CD8-positive, alpha-beta memory T cell (primary cell): ENCODE measurements around the gene CTSH. TPM values are rescaled to one million over a fixed set of nuclear protein-coding genes. Genes with fewer than 3 reads are reported as not detected.
A peak's percentile ranks its signal among the peaks of the same experiment; 100 is the strongest.

Experiments used
- CTCF ChIA-PET: fragments of 350-600 bp; sonication (Branson Sonifier 250); formaldehyde crosslinking; loops from one replicate; lab custom pipeline; 2021; ENCODE audit warnings: antibody characterized with exemption; lab: Charles Lee
- POLR2A ChIA-PET: fragments of 350-600 bp; sonication (Branson Sonifier 250); formaldehyde crosslinking; loops from one replicate; lab custom pipeline; 2021; ENCODE audit warnings: antibody characterized with exemption; lab: Charles Lee
- DNase-seq, 5 donors: peaks; one replicate each; pipeline versions ENCODE4 v3.0.0 to v3.0.0-alpha.2; 2020 to 2022; ENCODE audit warnings: mixed read lengths in 1 of 5
- H3K27ac ChIP-seq: one replicate; pipeline ENCODE4 v1.7.0; 2013; ENCODE audit warnings: low read depth, mild to moderate bottlenecking, low read length, moderate library complexity
- H3K27me3 ChIP-seq: 2 replicates; pipeline ENCODE4 v1.7.0; 2013; ENCODE audit warnings: low read length, mild to moderate bottlenecking; ENCODE audit not compliant: insufficient read depth, poor library complexity, severe bottlenecking
- H3K36me3 ChIP-seq: 2 replicates; pipeline ENCODE4 v1.7.0; 2013; ENCODE audit warnings: mild to moderate bottlenecking, low read length, moderate library complexity; ENCODE audit not compliant: insufficient read depth
- H3K4me1 ChIP-seq: 2 replicates; pipeline ENCODE4 v1.7.0; 2013; ENCODE audit warnings: mild to moderate bottlenecking, low read length, moderate library complexity; ENCODE audit not compliant: insufficient read depth
- H3K4me3 ChIP-seq: 2 replicates; pipeline ENCODE4 v1.7.0; 2013; ENCODE audit warnings: mild to moderate bottlenecking, low read length
- H3K9me3 ChIP-seq: 2 replicates; pipeline ENCODE4 v1.7.0; 2013; ENCODE audit warnings: mild to moderate bottlenecking, low read length
- H3K27ac Mint-ChIP-seq, 8 donors: one replicate each; pipeline ENCODE4 v1.8.0; 2020 to 2021; ENCODE audit warnings: mixed read lengths in 8 of 8, mild to moderate bottlenecking in 6 of 8, inconsistent platforms in 3 of 8, moderate library complexity in 3 of 8
- H3K27me3 Mint-ChIP-seq, 2 donors: one replicate each; pipeline ENCODE4 v1.8.0; 2020 to 2021; ENCODE audit warnings: mixed read lengths in 2 of 2, mild to moderate bottlenecking in 1 of 2, moderate library complexity in 1 of 2
- H3K36me3 Mint-ChIP-seq, 3 donors: one replicate each; pipeline ENCODE4 v1.8.0; 2020 to 2021; ENCODE audit warnings: mixed read lengths in 3 of 3, inconsistent platforms in 1 of 3, mild to moderate bottlenecking in 1 of 3
- H3K4me1 Mint-ChIP-seq, 3 donors: one replicate each; pipeline ENCODE4 v1.8.0; 2020 to 2021; ENCODE audit warnings: mixed read lengths in 3 of 3, inconsistent platforms in 1 of 3, mild to moderate bottlenecking in 1 of 3
- H3K4me3 Mint-ChIP-seq, 7 donors: one replicate each; pipeline ENCODE4 v1.8.0; 2020 to 2021; ENCODE audit warnings: mixed read lengths in 7 of 7, mild to moderate bottlenecking in 6 of 7, moderate library complexity in 4 of 7, inconsistent platforms in 2 of 7
- H3K9me3 Mint-ChIP-seq, 5 donors: one replicate each; pipeline ENCODE4 v1.8.0; 2020 to 2022; ENCODE audit warnings: mixed read lengths in 5 of 5, mild to moderate bottlenecking in 3 of 5, moderate library complexity in 2 of 5, inconsistent platforms in 1 of 5
- polyA plus RNA-seq: library from polyadenylated mRNA; unstranded; fragments of 300-500 nt; fragmentation: Illumina TruSeq; gene quantifications from one replicate; pipeline ENCODE4 v1.2.3, GENCODE V29; 2021
- total RNA-seq, 2 experiments: library from RNA; stranded (reverse); gene quantifications; one replicate each; pipeline ENCODE4 v1.2.3, GENCODE V29; 2021

Gene CTSH
- total and polyA plus RNA-seq, 3 experiments from 2014 or later, result 8.1 to 68.7 (median 9.8) TPM

DNA sequence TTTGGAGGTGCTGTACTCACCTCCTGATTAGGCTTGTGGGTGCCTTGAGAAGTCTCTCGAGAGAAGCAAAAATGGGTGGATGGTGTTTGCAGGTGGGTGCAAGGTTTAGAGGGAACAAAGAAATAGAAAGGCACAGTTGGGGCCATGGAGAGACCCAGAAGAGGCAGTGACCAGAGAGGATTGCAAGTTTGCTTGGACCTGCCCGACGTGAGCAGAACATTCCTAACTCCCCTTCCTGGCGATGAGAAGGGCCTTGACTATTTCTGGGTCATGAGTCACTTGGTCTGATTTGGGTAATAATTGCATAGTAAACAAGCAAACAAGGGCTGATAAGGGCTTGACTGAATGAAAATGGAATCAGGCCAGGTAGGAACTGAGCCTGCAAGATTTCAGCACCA is 7.0 kb upstream of the CTSH start:
- Mint-ChIP-seq H3K27me3 (peaks cover 0 to 5% of the 10 kb centered on the region in 2 donors), H3K9me3 (no peaks in the 10 kb centered on the region), H3K4me3 (no peak overlapping the region), H3K36me3 (no peaks in the 10 kb centered on the region), H3K4me1 (peaks cover 3 to 8% (median 4%) of the 10 kb centered on the region in 3 donors), H3K27ac (peak overlapping the region in 2 of 8 donors; percentile 3 to 15)
- H3K9me3 ChIP-seq, result no peaks in the 10 kb centered on the region
- no peaks in the 10 kb centered on the region for H3K4me1 ChIP-seq
- H3K27ac ChIP-seq, result no peak overlapping the region
- H3K27me3 ChIP-seq, result no peaks in the 10 kb centered on the region
- ChIA-PET POLR2A (no interaction called here), CTCF (no interaction called here)
- no peaks in the 10 kb centered on the region for H3K36me3 ChIP-seq
- DNase-seq, result no peak
- H3K4me3 ChIP-seq, result no peak overlapping the region

DNA sequence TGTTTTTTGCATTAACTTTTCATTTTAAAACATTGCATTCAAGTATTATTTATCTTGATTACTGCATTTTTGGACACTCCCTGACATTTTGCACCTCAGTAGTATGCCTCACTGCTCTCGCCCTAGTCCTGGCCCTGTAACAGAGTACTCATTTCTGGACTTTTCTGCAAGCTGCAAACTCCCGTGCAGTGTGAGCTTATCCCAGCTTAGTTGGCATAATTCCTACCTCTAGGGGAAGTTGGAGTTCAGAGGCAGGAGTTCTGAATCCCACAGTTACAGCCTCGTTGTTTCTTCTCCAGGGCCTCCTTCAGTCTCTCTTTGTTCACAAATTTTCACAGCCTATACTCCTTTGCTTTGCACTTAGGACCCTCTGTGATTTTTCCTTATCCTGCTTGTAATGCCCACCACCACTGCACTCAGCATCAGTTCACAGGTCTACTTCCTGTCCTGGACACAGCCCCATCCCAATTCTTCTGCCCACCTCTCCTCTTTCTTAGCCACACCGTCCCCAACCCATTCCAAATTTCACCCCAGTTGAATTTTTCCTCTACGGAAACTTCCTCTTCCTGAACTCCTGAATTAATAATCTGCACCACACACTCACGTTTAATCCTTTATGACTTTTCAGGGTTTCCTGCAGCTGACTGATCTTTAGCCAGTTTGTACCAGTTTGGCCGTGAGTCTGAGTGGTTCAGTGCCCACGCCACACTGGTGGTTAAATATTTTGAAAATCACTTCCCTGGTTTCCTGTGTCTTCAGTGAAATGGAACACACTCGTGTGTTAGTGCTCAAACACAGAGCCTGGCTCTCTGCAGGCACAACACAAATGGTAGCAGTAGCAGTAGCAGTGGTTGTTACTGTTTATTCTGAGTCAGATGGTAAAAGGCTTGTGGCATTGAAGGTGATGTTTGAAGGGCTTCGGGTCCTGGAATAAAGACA is 6.3 kb upstream of the CTSH start:
- Mint-ChIP-seq H3K36me3 (no peaks in the 10 kb centered on the region), H3K27ac (peak overlapping the region in 3 of 8 donors; percentile 0 to 25 (median 23)), H3K4me3 (no peak overlapping the region), H3K27me3 (peaks cover 0 to 5% of the 10 kb centered on the region in 2 donors), H3K4me1 (peaks cover 3 to 8% (median 6%) of the 10 kb centered on the region in 3 donors), H3K9me3 (no peaks in the 10 kb centered on the region)
- Histone ChIP-seq H3K36me3 (no peaks in the 10 kb centered on the region), H3K27ac (no peak overlapping the region), H3K9me3 (no peaks in the 10 kb centered on the region), H3K27me3 (no peaks in the 10 kb centered on the region), H3K4me3 (no peak overlapping the region), H3K4me1 (no peaks in the 10 kb centered on the region)
- no peak for DNase-seq
- ChIA-PET CTCF (no interaction called here), POLR2A (no interaction called here)

DNA sequence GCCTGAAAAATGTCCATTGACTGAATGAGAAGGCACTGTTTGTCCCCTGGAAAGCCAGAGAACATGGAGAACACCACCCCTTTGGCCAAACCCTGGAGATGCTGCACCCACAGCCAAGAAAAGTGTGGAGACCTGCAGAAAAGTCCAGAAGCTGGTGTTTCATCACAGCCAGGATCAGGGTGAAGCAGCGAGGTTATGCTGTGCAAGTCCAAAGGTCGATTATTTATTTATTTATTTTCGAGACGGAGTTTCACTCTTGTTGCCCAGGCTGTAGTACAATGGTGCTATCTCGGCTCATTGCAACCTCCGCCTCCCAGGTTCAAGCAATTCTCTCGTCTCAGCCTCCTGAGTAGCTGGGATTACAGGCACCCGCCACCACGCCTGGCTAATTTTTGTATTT is 5.5 kb upstream of the CTSH start:
- ChIA-PET POLR2A (no interaction called here), CTCF (no interaction called here)
- Histone ChIP-seq H3K9me3 (no peaks in the 10 kb centered on the region), H3K36me3 (no peaks in the 10 kb centered on the region), H3K27me3 (no peaks in the 10 kb centered on the region), H3K4me3 (no peak overlapping the region), H3K4me1 (no peaks in the 10 kb centered on the region), H3K27ac (no peak overlapping the region)
- Mint-ChIP-seq H3K9me3 (no peaks in the 10 kb centered on the region), H3K27me3 (peaks cover 0 to 5% of the 10 kb centered on the region in 2 donors), H3K27ac (no peak overlapping the region), H3K4me1 (peaks cover 3 to 8% (median 7%) of the 10 kb centered on the region in 3 donors), H3K4me3 (no peak overlapping the region), H3K36me3 (no peaks in the 10 kb centered on the region)
- DNase-seq, result no peak

DNA sequence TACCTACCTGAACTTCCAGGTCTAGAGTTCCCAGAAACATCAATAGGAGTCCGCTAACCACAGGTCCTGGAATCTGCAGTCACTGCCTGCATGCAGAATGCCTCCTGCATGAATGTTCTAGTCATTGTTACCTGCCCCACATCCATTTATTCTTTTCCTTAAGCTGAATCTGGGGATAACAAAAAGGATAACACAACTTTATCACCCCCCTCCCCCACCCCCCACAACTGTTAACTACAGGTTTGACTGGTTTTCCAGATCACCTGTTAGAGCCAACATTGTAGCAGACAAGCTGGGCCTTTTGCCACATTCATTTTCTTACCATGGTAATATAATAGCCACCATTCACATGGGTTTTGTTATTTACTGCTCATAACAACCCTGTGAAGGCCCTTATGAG is 4.6 kb upstream of the CTSH start:
- no peaks in the 10 kb centered on the region for H3K9me3 ChIP-seq
- H3K36me3 ChIP-seq, result no peaks in the 10 kb centered on the region
- POLR2A ChIA-PET, result no interaction called here
- H3K4me1 Mint-ChIP-seq, result peaks cover 6 to 11% (median 11%) of the 10 kb centered on the region in 3 donors
- H3K27ac ChIP-seq, result no peak overlapping the region
- H3K4me1 ChIP-seq, result peaks cover 2% of the 10 kb centered on the region
- H3K27me3 ChIP-seq, result no peaks in the 10 kb centered on the region
- H3K9me3 Mint-ChIP-seq, result no peaks in the 10 kb centered on the region
- no peaks in the 10 kb centered on the region for H3K36me3 Mint-ChIP-seq
- no peak overlapping the region for H3K4me3 ChIP-seq
- DNase-seq, result no peak
- peaks cover 0 to 5% of the 10 kb centered on the region in 2 donors for H3K27me3 Mint-ChIP-seq
- H3K4me3 Mint-ChIP-seq, result no peak overlapping the region
- CTCF ChIA-PET, result no interaction called here
- H3K27ac Mint-ChIP-seq, result peak overlapping the region in 1 of 8 donors; percentile 35

DNA sequence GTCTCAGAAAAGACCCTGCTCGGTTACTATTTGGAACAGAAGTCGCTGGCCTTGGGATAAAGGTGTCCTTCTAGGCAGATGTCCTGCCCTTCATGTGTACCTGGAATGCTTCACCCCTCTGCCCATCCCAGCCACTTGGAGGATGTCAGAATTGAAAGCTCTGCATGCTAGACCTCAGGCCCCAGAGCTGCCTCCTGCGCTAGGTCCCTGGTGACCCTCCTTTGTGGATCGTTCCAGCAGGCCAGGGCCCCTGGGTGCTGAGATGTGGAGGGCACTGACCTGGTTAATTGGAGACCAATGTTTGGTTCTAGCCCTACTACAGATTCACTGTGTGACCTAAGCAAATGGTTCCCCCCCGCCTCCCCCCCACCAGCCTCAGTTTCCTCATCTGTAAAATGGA is 2.7 kb upstream of the CTSH start:
- ChIA-PET CTCF (interaction anchor here (1.0 kb wide), 1 partner anchor 14 kb away, joined by 3 read pairs; no protein-coding TSS in a partner anchor), POLR2A (no interaction called here)
- peak overlapping the region in 3 of 7 donors; percentile 28 to 82 (median 40) for H3K4me3 Mint-ChIP-seq

DNA sequence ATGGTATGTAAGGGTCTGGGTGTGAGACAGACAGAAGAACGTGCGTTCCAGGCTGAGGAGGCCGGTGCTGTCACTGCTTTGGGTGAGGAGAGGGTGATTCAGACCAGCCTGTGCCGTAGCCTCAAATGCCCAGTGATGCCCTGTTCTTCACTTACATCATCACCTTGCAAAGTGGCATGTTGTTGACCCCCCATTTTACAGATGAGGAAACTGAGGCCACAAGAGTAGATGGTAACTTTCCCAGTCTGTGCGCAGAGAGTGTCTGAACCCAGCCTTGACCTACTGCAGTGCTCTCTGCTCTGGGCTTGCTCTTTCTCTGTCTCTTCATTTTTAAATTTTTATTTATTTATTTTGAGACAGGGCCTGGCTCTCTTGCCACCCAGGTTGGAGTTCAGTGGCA is 1.6 kb upstream of the CTSH start:
- Mint-ChIP-seq H3K27me3 (peaks cover 1 to 5% of the 10 kb centered on the region in 2 donors), H3K36me3 (no peaks in the 10 kb centered on the region), H3K4me3 (peak overlapping the region in 6 of 7 donors; percentile 17 to 85 (median 38)), H3K4me1 (peaks cover 11 to 18% (median 13%) of the 10 kb centered on the region in 3 donors), H3K27ac (no peak overlapping the region), H3K9me3 (no peaks in the 10 kb centered on the region)
- H3K4me3 ChIP-seq, result no peak overlapping the region
- H3K36me3 ChIP-seq, result no peaks in the 10 kb centered on the region
- no peak for DNase-seq
- no peaks in the 10 kb centered on the region for H3K27me3 ChIP-seq
- ChIA-PET POLR2A (no interaction called here), CTCF (no interaction called here)
- H3K4me1 ChIP-seq, result peaks cover 8% of the 10 kb centered on the region
- no peak overlapping the region for H3K27ac ChIP-seq
- H3K9me3 ChIP-seq, result no peaks in the 10 kb centered on the region

More for the DNA sequence above, 2.7 kb upstream of the CTSH start:
- H3K9me3 ChIP-seq, result no peaks in the 10 kb centered on the region
- H3K27ac ChIP-seq, result no peak overlapping the region
- Mint-ChIP-seq H3K27me3 (peaks cover 2 to 5% of the 10 kb centered on the region in 2 donors), H3K9me3 (no peaks in the 10 kb centered on the region), H3K27ac (no peak overlapping the region), H3K4me1 (peaks cover 14 to 21% (median 16%) of the 10 kb centered on the region in 3 donors), H3K36me3 (no peaks in the 10 kb centered on the region)
- H3K4me1 ChIP-seq, result peaks cover 8% of the 10 kb centered on the region
- H3K27me3 ChIP-seq, result no peaks in the 10 kb centered on the region
- H3K4me3 ChIP-seq, result no peak overlapping the region
- H3K36me3 ChIP-seq, result no peaks in the 10 kb centered on the region
- DNase-seq, result no peak

DNA sequence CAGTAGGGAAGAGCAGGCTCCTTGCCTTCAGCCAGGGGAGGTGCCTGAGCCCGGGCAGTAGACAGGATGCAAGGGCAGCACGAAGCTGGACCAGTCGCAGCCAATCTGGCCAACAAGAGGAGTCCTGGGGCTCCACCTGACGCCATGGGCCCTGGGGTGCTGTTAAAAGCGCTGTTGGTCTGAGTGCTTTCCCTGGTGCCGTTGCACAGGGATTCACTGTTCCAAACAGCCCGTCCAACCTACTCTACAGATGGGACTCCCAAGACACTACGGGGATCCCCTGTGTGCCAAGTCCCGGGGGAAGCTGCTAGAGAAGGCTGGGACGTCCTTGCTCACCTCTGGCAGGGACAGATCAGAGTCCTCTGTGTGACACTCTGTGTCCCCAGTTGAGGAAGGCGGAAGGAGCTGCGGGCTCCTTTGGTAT is 632 bp downstream of the CTSH start:
- peak overlapping the region in 7 of 8 donors; percentile 60 to 91 (median 88) for H3K27ac Mint-ChIP-seq
- peak overlapping the region; percentile 61 for H3K27ac ChIP-seq

DNA sequence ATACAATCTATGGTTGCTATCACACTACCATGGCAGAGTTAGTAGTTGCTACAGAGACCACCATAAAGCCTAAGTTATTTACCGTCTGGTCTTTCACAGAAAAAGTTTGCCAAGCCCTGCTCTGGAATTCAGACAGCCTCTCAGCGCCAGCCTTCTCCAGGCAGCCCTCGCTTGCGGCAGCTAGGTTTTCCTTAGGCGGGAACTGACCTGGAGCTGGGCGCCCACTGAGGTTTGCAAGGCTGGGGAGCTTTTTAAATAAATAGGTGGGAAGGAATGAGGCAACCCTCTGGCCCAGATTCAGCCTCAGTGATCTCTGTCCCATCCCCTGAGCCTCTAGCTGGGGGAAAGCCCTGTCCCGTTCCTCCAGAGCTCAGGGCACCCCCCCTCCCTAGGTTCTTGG is 1.2 kb downstream of the CTSH start:
- no peak for DNase-seq
- Mint-ChIP-seq H3K4me3 (peak overlapping the region; percentile 71 to 89 (median 86)), H3K27ac (peak overlapping the region in 6 of 8 donors; percentile 15 to 89 (median 84)), H3K27me3 (peaks cover 1 to 7% of the 10 kb centered on the region in 2 donors), H3K36me3 (no peaks in the 10 kb centered on the region), H3K9me3 (no peaks in the 10 kb centered on the region), H3K4me1 (peaks cover 18 to 28% (median 23%) of the 10 kb centered on the region in 3 donors)
- ChIA-PET POLR2A (no interaction called here), CTCF (interaction anchor here (1.1 kb wide), 1 partner anchor 37 kb away, joined by 3 read pairs; no protein-coding TSS in a partner anchor)
- Histone ChIP-seq H3K9me3 (no peaks in the 10 kb centered on the region), H3K27me3 (no peaks in the 10 kb centered on the region), H3K4me3 (peak overlapping the region; percentile 61), H3K4me1 (peaks cover 8% of the 10 kb centered on the region), H3K27ac (peak overlapping the region; percentile 61), H3K36me3 (no peaks in the 10 kb centered on the region)

More for the DNA sequence above, 632 bp downstream of the CTSH start:
- Mint-ChIP-seq H3K9me3 (no peaks in the 10 kb centered on the region), H3K4me1 (peaks cover 13 to 23% (median 17%) of the 10 kb centered on the region in 3 donors), H3K36me3 (no peaks in the 10 kb centered on the region), H3K27me3 (peaks cover 2 to 5% of the 10 kb centered on the region in 2 donors), H3K4me3 (peak overlapping the region; percentile 72 to 90 (median 87))
- H3K4me3 ChIP-seq, result peak overlapping the region; percentile 61
- H3K36me3 ChIP-seq, result no peaks in the 10 kb centered on the region
- CTCF ChIA-PET, result no interaction called here
- DNase-seq, result no peak
- H3K4me1 ChIP-seq, result peaks cover 8% of the 10 kb centered on the region
- H3K27me3 ChIP-seq, result no peaks in the 10 kb centered on the region
- H3K9me3 ChIP-seq, result no peaks in the 10 kb centered on the region
- POLR2A ChIA-PET, result interaction anchor here (0.8 kb wide), 1 partner anchor 71 kb away, joined by 3 read pairs; no protein-coding TSS in a partner anchor
